Endothelial cell of umbilical vein (primary cell): ENCODE results near the gene RANBP17. TPM values are rescaled to one million over a fixed set of nuclear protein-coding genes. Genes with fewer than 3 reads are reported as not detected.

Experiments used
- BruUV-seq: library from RNA; stranded (reverse); fragments of 400-500 nt; replicated peaks from 2 replicates; lab custom pipeline; 2021; lab: Mats Ljungman, UMichigan
- CTCF ChIA-PET: fragments of 300-600, 350-600 bp; sonication (Branson Sonifier 250); formaldehyde crosslinking; loops from one replicate; lab custom pipeline; 2021; ENCODE audit warnings: antibody characterized with exemption, inconsistent platforms; lab: Charles Lee
- POLR2A ChIA-PET: fragments of 300-600, 350-600 bp; sonication (Branson Sonifier 250); formaldehyde crosslinking; loops from one replicate; lab custom pipeline; 2021; ENCODE audit warnings: antibody characterized with exemption, inconsistent platforms; lab: Charles Lee
- DNase-seq: peaks from one replicate; pipeline ENCODE4 v3.0.0-alpha.2; 2011; ENCODE audit warnings: low read depth, low spot score
- FAIRE-seq: peaks from 2 replicates; lab custom pipeline; 2011; peaks lifted over from hg19 to GRCh38; lab: Jason Lieb, UNC
- H2AFZ ChIP-seq: 2 replicates; pipeline ENCODE4 v1.6.0; 2012; ENCODE audit warnings: low read depth, low read length, control low read depth, inconsistent platforms
- H3K27ac ChIP-seq: 2 replicates; pipeline ENCODE4 v1.5.1; 2011; ENCODE audit warnings: low read depth, mild to moderate bottlenecking, control low read depth, low read length, moderate library complexity; ENCODE audit not compliant: insufficient read depth
- H3K27me3 ChIP-seq, 2 experiments: 2 replicates each; pipeline versions ENCODE4 v1.6.0 to v1.6.1; 2011; ENCODE audit warnings: low read length in 2 of 2, mixed read lengths in 1 of 2; ENCODE audit not compliant: control insufficient read depth in 2 of 2, insufficient read depth in 2 of 2
- H3K36me3 ChIP-seq, 2 experiments: 2 replicates in 1 of 2; 3 replicates in 1 of 2; pipeline ENCODE4 v1.5.1; 2011; ENCODE audit warnings: low read length in 2 of 2, mild to moderate bottlenecking in 1 of 2, moderate library complexity in 1 of 2; ENCODE audit not compliant: control insufficient read depth in 2 of 2, insufficient read depth in 2 of 2; ENCODE audit errors: extremely low read depth in 1 of 2
- H3K4me1 ChIP-seq: 3 replicates; pipeline ENCODE4 v1.5.1; 2011; ENCODE audit warnings: mild to moderate bottlenecking, low read length; ENCODE audit not compliant: control insufficient read depth, insufficient read depth; ENCODE audit errors: extremely low read depth
- H3K4me2 ChIP-seq: 2 replicates; pipeline ENCODE4 v1.6.1; 2011; ENCODE audit warnings: low read length, control low read depth, mixed read lengths; ENCODE audit not compliant: insufficient read depth
- H3K4me3 ChIP-seq, 3 experiments: fragments of 200-600 bp in 1 of 3; sonication (generic), shearing (Covaris generic) in 1 of 3; replicated peaks in 1 of 3; 2 replicates each; pipeline ENCODE4 v1.5.1; 2011 to 2016; ENCODE audit warnings: control low read depth in 3 of 3, low read length in 3 of 3, mild to moderate bottlenecking in 2 of 3, inconsistent platforms in 1 of 3, low read depth in 1 of 3, moderate library complexity in 1 of 3; ENCODE audit not compliant: insufficient read depth in 1 of 3
- H3K79me2 ChIP-seq: 2 replicates; pipeline ENCODE4 v1.6.0; 2012; ENCODE audit warnings: low read length, inconsistent platforms; ENCODE audit not compliant: control insufficient read depth, insufficient read depth
- H3K9ac ChIP-seq: replicated peaks from 2 replicates; pipeline ENCODE3; 2011; ENCODE audit warnings: low read length, control low read depth; ENCODE audit not compliant: insufficient read depth; ENCODE audit errors: extremely low read depth
- H3K9me1 ChIP-seq: replicated peaks from 3 replicates; pipeline ENCODE4 v1.6.0; 2011; ENCODE audit warnings: mild to moderate bottlenecking, low read length; ENCODE audit not compliant: control insufficient read depth, insufficient read depth; ENCODE audit errors: extremely low read depth
- H3K9me3 ChIP-seq: replicated peaks from 2 replicates; pipeline ENCODE4 v1.5.1; 2012; ENCODE audit warnings: low read length, inconsistent platforms; ENCODE audit not compliant: control insufficient read depth, insufficient read depth
- H4K20me1 ChIP-seq: replicated peaks from 2 replicates; pipeline ENCODE3; 2011; ENCODE audit warnings: mild to moderate bottlenecking, low read length; ENCODE audit not compliant: control insufficient read depth, insufficient read depth; ENCODE audit errors: extremely low read depth
- EZH2 ChIP-seq: IDR thresholded peaks from 2 replicates; pipeline ENCODE4 v1.6.1; 2012; ENCODE audit warnings: borderline replicate concordance, low read depth, mild to moderate bottlenecking, moderate library complexity, low read length, inconsistent platforms; ENCODE audit not compliant: severe bottlenecking
- FOS ChIP-seq: IDR thresholded peaks from 2 replicates; pipeline ENCODE4 v1.6.1; 2011; ENCODE audit warnings: mild to moderate bottlenecking, low read length, moderate library complexity, borderline replicate concordance; ENCODE audit not compliant: insufficient read depth
- JUN ChIP-seq: IDR thresholded peaks from 2 replicates; pipeline ENCODE4 v1.6.1; 2011; ENCODE audit warnings: borderline replicate concordance, low read depth; ENCODE audit not compliant: insufficient read length, insufficient read depth
- MAX ChIP-seq: IDR thresholded peaks from 2 replicates; pipeline ENCODE4 v1.6.1; 2011; ENCODE audit not compliant: insufficient read depth, insufficient read length
- POLR2A ChIP-seq: IDR thresholded peaks from 2 replicates; pipeline ENCODE4 v1.6.1; 2012; ENCODE audit warnings: low read depth, mild to moderate bottlenecking, control low read depth, low read length
- POLR2AphosphoS5 ChIP-seq: IDR thresholded peaks from 2 replicates; pipeline ENCODE4 v1.6.1; 2012; ENCODE audit warnings: low read depth, mild to moderate bottlenecking, control low read depth, low read length, moderate library complexity; ENCODE audit not compliant: insufficient read depth
- dilution Hi-C: fragments of 300-500 bp; cut with MboI; formaldehyde crosslinking; loops from one replicate; pipeline ENCODE4 v1.15.0; 2019; ENCODE audit warnings: low sequenced_read_pairs; ENCODE audit not compliant: extremely low pct_ligation_motif_present
- intact Hi-C: fragments of 100-400 bp; cut with micrococcal nuclease; formaldehyde crosslinking; loops from one replicate; pipeline ENCODE4 v1.10.0; 2022
- polyA plus RNA-seq, 4 experiments: library from polyadenylated mRNA; depleted of rRNA in 3 of 4; stranded (reverse) in 3 of 4; unstranded in 1 of 4; fragments of >200 nt; gene quantifications; 2 replicates each; pipeline versions ENCODE4 v1.2.1 to v1.2.3, GENCODE V29; 2011 to 2012; ENCODE audit warnings: missing spikeins in 1 of 4
- total RNA-seq: library from RNA; stranded (reverse); gene quantifications from 2 replicates; pipeline ENCODE4 v1.2.3, GENCODE V29; 2021

The RANBP17 gene
- total and polyA plus RNA-seq, 2 donors (not counting 3 experiments of a cell fraction or from before 2014, with no cell fraction given) = 5.6 to 13.6 TPM

- H3K27ac ChIP-seq = no peak overlapping the region
- no TSS peak for BruUV-seq
- no peak for TF ChIP-seq POLR2A
- H3K4me1 ChIP-seq = no peaks in the 10 kb centered on the region
- intact Hi-C loops = no loop called here
- no peak overlapping the region for H3K4me3 ChIP-seq
- FAIRE-seq (no peak), DNase-seq (no peak)
- CTCF ChIA-PET = interaction anchor here (1.2 kb wide), 2 partner anchors 10 to 262 kb away, joined by 3 to 4 read pairs; no protein-coding TSS in a partner anchor
- no peak overlapping the region for H2AFZ ChIP-seq
- dilution Hi-C loops = no loop called here
- H3K27me3 ChIP-seq = no peaks in the 10 kb centered on the region
- H3K9ac ChIP-seq = no peak overlapping the region
- no peaks in the 10 kb centered on the region for H3K79me2 ChIP-seq
- H3K36me3 ChIP-seq = no peaks in the 10 kb centered on the region
- no peaks in the 10 kb centered on the region for H4K20me1 ChIP-seq
- no peak overlapping the region for H3K4me2 ChIP-seq
- no peaks in the 10 kb centered on the region for H3K9me3 ChIP-seq
- H3K9me1 ChIP-seq = no peaks in the 10 kb centered on the region
- POLR2A ChIA-PET = no interaction called here
These were observed 83.5 kb downstream of the RANBP17 start for GRCh38 chr5:170945275-170945674.

GRCh38 chr5:170960567-170960966 is 98.7 kb downstream of the RANBP17 start:
- Histone ChIP-seq H3K27ac (no peak overlapping the region), H3K9ac (no peak overlapping the region), H3K4me3 (no peak overlapping the region), H3K36me3 (no peaks in the 10 kb centered on the region), H3K4me2 (no peak overlapping the region), H3K4me1 (no peaks in the 10 kb centered on the region), H3K9me1 (no peaks in the 10 kb centered on the region), H2AFZ (no peak overlapping the region), H4K20me1 (no peaks in the 10 kb centered on the region), H3K27me3 (no peaks in the 10 kb centered on the region), H3K9me3 (no peaks in the 10 kb centered on the region), H3K79me2 (no peaks in the 10 kb centered on the region)
- BruUV-seq = no TSS peak
- DNase-seq (no peak), FAIRE-seq (no peak)
- intact Hi-C loops = no loop called here
- dilution Hi-C loops = no loop called here
- TF ChIP-seq POLR2AphosphoS5 = no peak
- TF ChIP-seq JUN = no peak
- no peak for TF ChIP-seq POLR2A
- no peak for TF ChIP-seq EZH2
- no peak for TF ChIP-seq FOS
- TF ChIP-seq MAX = no peak
- CTCF ChIA-PET = no interaction called here
- POLR2A ChIA-PET = no interaction called here
